ENCODE measurements around the gene PAX1.

The PAX1 gene

DNA sequence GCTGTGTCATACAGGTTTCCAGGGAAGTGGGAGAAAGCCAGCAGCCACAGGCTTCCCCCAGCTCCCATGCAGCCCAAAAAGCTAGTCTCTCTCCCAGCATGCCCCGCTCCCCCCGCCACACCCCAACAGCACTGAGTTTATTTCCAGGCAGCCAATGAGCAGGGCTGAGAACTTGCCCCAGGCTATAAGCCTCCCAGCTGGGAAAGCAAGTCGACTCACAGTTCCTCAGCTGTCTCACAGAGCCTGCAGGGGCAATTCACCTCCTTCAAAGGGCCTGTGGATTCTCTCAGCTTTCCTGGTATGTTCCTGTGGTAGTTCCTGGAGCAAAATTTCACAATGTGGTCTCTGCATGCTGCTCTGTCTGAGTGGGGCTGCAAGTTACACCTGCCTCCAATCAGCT is 34.2 kb downstream of the PAX1 start:
- DNase-seq (ENCODE audit: low read depth), result no peak

DNA sequence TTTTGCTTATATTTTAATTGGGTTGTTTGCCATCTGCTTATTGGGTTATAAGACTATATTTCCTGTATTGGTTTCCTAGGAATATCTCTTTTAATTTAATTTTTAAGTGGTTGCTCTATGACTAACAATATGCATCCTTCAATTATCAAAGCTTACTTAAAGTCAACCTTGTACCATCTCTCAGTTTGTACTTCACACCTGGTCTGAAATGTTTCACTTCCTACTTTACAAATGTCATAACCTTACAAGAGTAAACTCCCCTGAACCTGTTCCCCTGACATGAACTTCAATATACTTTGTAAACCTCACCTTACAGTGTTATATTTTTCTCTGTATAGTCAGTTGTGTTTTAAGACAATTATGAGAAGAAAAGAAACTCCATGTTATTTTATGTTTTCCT is 35.8 kb downstream of the PAX1 start:
- no peak for DNase-seq (ENCODE audit: low read depth)

DNA sequence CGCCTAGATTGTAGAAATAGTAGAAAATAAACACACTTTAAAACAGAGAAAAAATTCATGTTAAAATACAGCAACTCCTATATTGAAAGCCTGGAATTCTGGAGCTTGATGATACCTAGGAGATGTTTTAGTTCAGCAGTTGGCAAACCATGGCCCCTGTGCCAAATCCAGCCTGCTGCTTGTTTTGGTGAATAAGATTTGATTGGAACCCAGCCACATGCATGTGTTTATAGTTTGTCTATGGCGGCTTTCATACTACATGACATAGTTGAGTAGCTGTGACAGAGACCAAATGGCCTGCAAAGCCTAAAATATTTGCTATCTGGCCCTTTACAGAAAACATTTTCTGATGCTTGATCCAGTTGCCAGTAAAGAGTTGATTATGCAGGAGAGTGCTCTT is 57.2 kb downstream of the PAX1 start:
- DNase-seq (ENCODE audit: low read depth), result no peak

DNA sequence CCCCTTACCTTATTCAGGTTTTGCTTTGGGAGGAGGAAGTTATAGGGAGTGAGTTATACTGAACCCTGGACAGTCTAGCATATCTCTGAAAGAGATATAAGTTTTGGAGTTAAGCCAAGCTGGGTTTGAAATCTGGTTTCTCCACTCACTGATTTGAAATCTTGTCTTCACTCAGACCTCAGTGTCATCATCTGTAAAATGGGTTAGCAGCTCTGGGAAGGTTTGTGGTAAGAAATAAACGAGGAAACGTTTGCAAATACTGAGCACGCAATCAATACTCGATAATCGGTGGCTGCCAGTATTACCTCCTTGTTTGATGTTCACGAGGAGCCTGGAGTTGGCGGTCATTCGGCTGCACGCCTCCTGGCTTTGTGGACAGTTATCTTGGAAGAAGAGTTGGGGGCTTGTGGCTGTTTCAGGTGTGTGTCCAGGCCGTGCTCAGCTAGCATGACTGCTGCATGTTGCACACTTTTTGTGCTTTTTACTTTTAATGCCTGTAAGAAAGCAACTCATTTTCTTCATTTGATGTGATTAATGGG is 61.8 kb downstream of the PAX1 start:
- no peak for DNase-seq (ENCODE audit: low read depth)

DNA sequence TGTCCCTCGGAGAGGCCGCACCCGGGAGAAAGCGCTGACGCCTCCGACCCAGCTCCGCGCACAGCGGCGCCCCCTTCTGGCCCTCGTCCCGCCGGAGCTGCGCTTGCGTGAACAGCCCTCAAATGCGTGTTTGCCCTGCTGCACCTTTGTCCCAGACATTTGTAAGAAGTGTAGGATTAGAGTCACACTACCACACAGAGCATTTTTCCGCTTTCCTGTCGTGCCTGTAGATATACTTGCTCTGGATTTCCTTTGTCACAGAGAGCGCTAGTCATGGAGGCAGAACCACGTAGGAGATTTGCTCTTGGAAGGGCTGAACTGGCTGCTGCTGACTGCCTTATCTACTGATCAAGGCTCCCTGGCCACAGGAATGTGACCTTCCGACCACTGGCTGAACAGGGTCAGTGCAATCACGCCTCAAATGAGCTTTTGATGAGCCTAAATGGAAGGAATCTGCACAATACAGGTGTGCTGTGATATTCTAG is 62.3 kb downstream of the PAX1 start:
- DNase-seq (ENCODE audit: low read depth), result no peak

Data from GM04503 (cell line).